Muscle layer of duodenum (tissue), 2 donors: ENCODE results near the gene HMGXB3.

ENCODE experiments used
- H3K27ac ChIP-seq: one replicate; pipeline ENCODE4 v1.7.0; 2013; ENCODE audit warnings: mild to moderate bottlenecking, low read length
- H3K27me3 ChIP-seq: one replicate; pipeline ENCODE4 v1.7.0; 2013; ENCODE audit warnings: low read depth, mild to moderate bottlenecking, control low read depth, low read length
- H3K36me3 ChIP-seq, 2 donors: one replicate each; pipeline ENCODE4 v1.7.0; 2013; ENCODE audit warnings: low read length in 2 of 2, control low read depth in 1 of 2, mild to moderate bottlenecking in 1 of 2; ENCODE audit not compliant: insufficient read depth in 2 of 2, control insufficient read depth in 1 of 2
- H3K4me1 ChIP-seq, 2 donors: one replicate each; pipeline ENCODE4 v1.7.0; 2013; ENCODE audit warnings: low read length in 2 of 2, mild to moderate bottlenecking in 2 of 2, control low read depth in 1 of 2, moderate library complexity in 1 of 2; ENCODE audit not compliant: insufficient read depth in 2 of 2, control insufficient read depth in 1 of 2
- H3K4me3 ChIP-seq, 2 donors: one replicate each; pipeline ENCODE4 v1.7.0; 2013; ENCODE audit warnings: low read length in 2 of 2, low read depth in 1 of 2, mild to moderate bottlenecking in 1 of 2
- H3K9me3 ChIP-seq, 2 donors: one replicate each; pipeline ENCODE4 v1.7.0; 2013; ENCODE audit warnings: low read length in 2 of 2, control low read depth in 1 of 2, mild to moderate bottlenecking in 1 of 2; ENCODE audit not compliant: control insufficient read depth in 1 of 2
- donor health status: healthy.

Gene HMGXB3

DNA sequence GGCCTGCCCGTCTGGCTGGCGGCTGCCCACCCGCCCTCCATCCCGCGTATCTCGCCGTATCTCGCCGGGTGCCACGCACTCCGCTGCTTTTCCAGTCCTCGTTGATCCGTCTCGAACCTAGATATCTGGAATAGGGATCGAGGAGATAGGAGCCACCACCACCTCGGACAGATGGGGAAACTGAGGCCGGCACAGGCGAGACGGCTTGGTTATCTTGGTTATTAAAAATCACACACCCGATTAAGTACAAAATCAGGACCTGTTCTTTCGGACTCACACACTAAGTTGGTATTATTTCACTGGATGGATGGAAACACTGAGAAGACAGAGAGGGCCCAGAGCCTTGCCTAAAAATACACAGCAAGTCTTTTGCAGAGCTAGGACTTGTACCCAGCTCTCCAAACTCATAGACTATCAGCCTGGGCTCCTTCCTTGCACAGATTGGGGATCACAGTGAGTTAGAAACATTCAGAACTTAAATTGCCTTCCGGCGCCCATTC, 39.3 kb upstream of the HMGXB3 start:
- Histone ChIP-seq H3K36me3 (no peaks in the 10 kb centered on the region), H3K4me3 (peak overlapping the region; percentile 66 to 67), H3K27me3 (no peaks in the 10 kb centered on the region), H3K4me1 (peaks cover 6 to 8% of the 10 kb centered on the region in 2 donors), H3K27ac (peak overlapping the region; percentile 39), H3K9me3 (no peaks in the 10 kb centered on the region)

DNA sequence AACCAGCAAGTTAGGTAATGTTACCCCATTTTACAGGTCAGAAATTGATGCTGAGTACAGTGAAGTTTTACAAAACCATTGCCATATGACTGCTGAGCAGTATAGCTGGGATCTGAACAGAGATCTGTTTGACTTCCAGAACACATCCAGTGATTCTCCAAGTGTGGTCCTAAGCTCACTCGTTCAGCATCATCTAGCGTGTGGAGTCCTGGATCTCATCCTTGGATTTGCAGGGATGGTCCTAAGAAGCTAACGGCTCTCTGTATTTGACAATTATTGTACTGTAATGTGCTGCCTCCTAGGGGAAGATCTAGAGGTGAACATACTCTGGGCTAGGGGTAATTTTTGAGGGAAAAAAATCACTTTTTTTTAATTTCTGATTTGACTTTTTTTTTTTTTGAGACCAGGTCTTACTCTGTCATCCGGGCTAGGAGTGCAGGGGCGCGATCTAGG, 38.6 kb upstream of the HMGXB3 start:
- peak overlapping the region; percentile 66 to 67 for H3K4me3 ChIP-seq

GRCh38 chr5:149962601-149963300, 37.8 kb upstream of the HMGXB3 start:
- Histone ChIP-seq H3K4me3 (no peak overlapping the region), H3K27ac (no peak overlapping the region), H3K36me3 (no peaks in the 10 kb centered on the region), H3K9me3 (no peaks in the 10 kb centered on the region), H3K4me1 (peaks cover 6 to 8% of the 10 kb centered on the region in 2 donors), H3K27me3 (no peaks in the 10 kb centered on the region)

More for the DNA sequence above, 38.6 kb upstream of the HMGXB3 start:
- Histone ChIP-seq H3K36me3 (no peaks in the 10 kb centered on the region), H3K9me3 (no peaks in the 10 kb centered on the region), H3K4me1 (peaks cover 6 to 8% of the 10 kb centered on the region in 2 donors), H3K27ac (no peak overlapping the region), H3K27me3 (no peaks in the 10 kb centered on the region)

GRCh38 chr5:149963729-149964128, 36.8 kb upstream of the HMGXB3 start:
- no peak overlapping the region for H3K4me3 ChIP-seq
- no peak overlapping the region for H3K27ac ChIP-seq
- H3K9me3 ChIP-seq: no peaks in the 10 kb centered on the region
- H3K36me3 ChIP-seq: no peaks in the 10 kb centered on the region
- no peaks in the 10 kb centered on the region for H3K27me3 ChIP-seq
- H3K4me1 ChIP-seq: peaks cover 6 to 8% of the 10 kb centered on the region in 2 donors

- H3K4me1 ChIP-seq: peaks cover 0 to under 1% of the 10 kb centered on the region in 2 donors
- H3K27me3 ChIP-seq: no peaks in the 10 kb centered on the region
- no peaks in the 10 kb centered on the region for H3K36me3 ChIP-seq
- H3K27ac ChIP-seq: no peak overlapping the region
- H3K9me3 ChIP-seq: no peaks in the 10 kb centered on the region
- no peak overlapping the region for H3K4me3 ChIP-seq
These were observed 33.6 kb upstream of the HMGXB3 start for GRCh38 chr5:149966946-149967345.

GRCh38 chr5:149969181-149969930, 31.2 kb upstream of the HMGXB3 start:
- Histone ChIP-seq H3K27me3 (no peaks in the 10 kb centered on the region), H3K36me3 (no peaks in the 10 kb centered on the region), H3K27ac (no peak overlapping the region), H3K4me1 (no peaks in the 10 kb centered on the region), H3K4me3 (no peak overlapping the region), H3K9me3 (no peaks in the 10 kb centered on the region)

GRCh38 chr5:149975409-149975808, 25.1 kb upstream of the HMGXB3 start:
- Histone ChIP-seq H3K4me3 (no peak overlapping the region), H3K9me3 (no peaks in the 10 kb centered on the region), H3K27me3 (no peaks in the 10 kb centered on the region), H3K36me3 (peaks cover 2 to 15% of the 10 kb centered on the region in 2 donors), H3K27ac (no peak overlapping the region), H3K4me1 (no peaks in the 10 kb centered on the region)

- Histone ChIP-seq H3K27ac (no peak overlapping the region), H3K9me3 (no peaks in the 10 kb centered on the region), H3K36me3 (peaks cover 12 to 24% of the 10 kb centered on the region in 2 donors), H3K27me3 (no peaks in the 10 kb centered on the region), H3K4me1 (peaks cover 0 to 4% of the 10 kb centered on the region in 2 donors), H3K4me3 (no peak overlapping the region)
These were observed 20.6 kb upstream of the HMGXB3 start for GRCh38 chr5:149979896-149980295.

DNA sequence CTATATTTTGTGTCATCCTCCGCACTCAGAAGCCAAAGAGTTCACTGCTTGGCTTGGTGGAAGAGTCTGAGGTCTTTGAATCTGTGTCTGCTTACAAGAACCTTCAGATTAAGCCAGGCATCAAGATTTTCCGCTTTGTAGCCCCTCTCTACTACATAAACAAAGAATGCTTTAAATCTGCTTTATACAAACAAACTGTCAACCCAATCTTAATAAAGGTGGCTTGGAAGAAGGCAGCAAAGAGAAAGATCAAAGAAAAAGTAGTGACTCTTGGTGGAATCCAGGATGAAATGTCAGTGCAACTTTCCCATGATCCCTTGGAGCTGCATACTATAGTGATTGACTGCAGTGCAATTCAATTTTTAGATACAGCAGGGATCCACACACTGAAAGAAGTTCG, 19.3 kb upstream of the HMGXB3 start:
- Histone ChIP-seq H3K27ac (no peak overlapping the region), H3K4me3 (no peak overlapping the region), H3K4me1 (peaks cover 0 to 4% of the 10 kb centered on the region in 2 donors), H3K27me3 (no peaks in the 10 kb centered on the region), H3K9me3 (no peaks in the 10 kb centered on the region), H3K36me3 (peaks cover 12 to 24% of the 10 kb centered on the region in 2 donors)

DNA sequence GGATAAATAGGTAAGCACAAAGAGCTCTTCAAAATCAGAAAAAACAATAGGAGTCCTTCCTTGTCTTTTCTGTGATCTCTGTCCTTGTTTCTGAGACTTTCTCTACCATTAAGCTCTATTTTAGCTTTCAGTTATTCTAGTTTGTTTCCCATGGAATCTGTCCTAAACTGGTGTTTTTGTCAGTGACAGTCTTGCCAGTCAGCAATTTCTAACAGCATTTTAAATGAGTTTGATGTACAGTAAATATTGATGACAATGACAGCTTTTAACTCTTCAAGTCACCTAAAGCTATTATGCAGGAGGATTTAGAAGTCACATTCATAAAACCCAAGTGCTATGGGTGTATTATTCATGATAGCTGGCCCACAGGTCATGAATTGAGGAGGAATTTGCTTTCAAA, 18.0 kb upstream of the HMGXB3 start:
- H3K27ac ChIP-seq: no peak overlapping the region
- H3K4me3 ChIP-seq: no peak overlapping the region
- no peaks in the 10 kb centered on the region for H3K9me3 ChIP-seq
- H3K27me3 ChIP-seq: no peaks in the 10 kb centered on the region
- peaks cover 12 to 24% of the 10 kb centered on the region in 2 donors for H3K36me3 ChIP-seq
- peaks cover 0 to 4% of the 10 kb centered on the region in 2 donors for H3K4me1 ChIP-seq

DNA sequence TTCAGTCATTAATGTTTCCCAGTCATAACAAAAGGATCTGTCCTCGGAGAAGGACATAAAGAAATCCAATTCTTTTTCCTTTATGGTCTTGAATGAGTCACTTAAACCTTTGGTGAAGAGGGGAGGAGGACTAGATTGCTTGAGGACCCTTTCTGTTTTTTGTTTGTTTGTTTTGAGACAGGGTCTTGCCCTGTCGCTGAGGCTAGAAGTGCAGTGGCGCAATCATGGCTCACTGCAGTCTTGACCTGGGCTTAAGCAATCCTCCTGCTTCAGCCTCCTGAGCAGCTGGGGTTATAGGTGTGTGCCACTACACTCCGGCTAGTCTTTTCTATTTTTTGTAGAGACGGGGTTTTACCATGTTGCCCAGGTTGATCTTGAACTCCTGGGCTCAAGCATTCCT, 12.4 kb upstream of the HMGXB3 start:
- Histone ChIP-seq H3K27ac (no peak overlapping the region), H3K27me3 (no peaks in the 10 kb centered on the region), H3K4me3 (no peak overlapping the region), H3K4me1 (no peaks in the 10 kb centered on the region), H3K9me3 (no peaks in the 10 kb centered on the region), H3K36me3 (no peaks in the 10 kb centered on the region)
